Activated CD8-positive, alpha-beta memory T cell treated with anti-CD3 and anti-CD28 coated beads for 48 hours (primary cell): ENCODE data around the gene TBC1D14.

Experiments
- DNase-seq, 3 experiments: peaks; one replicate each; pipeline ENCODE4 v3.0.0-alpha.2; 2020; ENCODE audit warnings: low read depth in 2 of 3, low spot score in 2 of 3

Gene TBC1D14

GRCh38 chr4:6909113-6909969 is at the start of gene TBC1D14:
TBC1D14 (plus strand) TSS chr4:6909826; CDS start chr4:6923390, 13,564 bp downstream.
- peak; percentile 71 to 88 (median 75) for DNase-seq

- no peak for DNase-seq
Observed at GRCh38 chr4:6868386-6868785, 41.2 kb upstream of the TBC1D14 start.

- DNase-seq, result no peak
Observed at GRCh38 chr4:6869944-6870343, 39.7 kb upstream of the TBC1D14 start.

- DNase-seq, result no peak
Observed at GRCh38 chr4:6873291-6873690, 36.3 kb upstream of the TBC1D14 start.

GRCh38 chr4:6873792-6874461 is 35.7 kb upstream of the TBC1D14 start:
- peak; percentile 29 to 60 (median 58) for DNase-seq

- DNase-seq, result no peak
Observed at GRCh38 chr4:6874981-6875380, 34.6 kb upstream of the TBC1D14 start.

- DNase-seq, result no peak
Observed at GRCh38 chr4:6875431-6875831, 34.2 kb upstream of the TBC1D14 start.

- DNase-seq, result no peak
Observed at GRCh38 chr4:6876440-6876839, 33.2 kb upstream of the TBC1D14 start.

GRCh38 chr4:6877067-6877466 is 32.6 kb upstream of the TBC1D14 start:
- no peak for DNase-seq

- no peak for DNase-seq
Observed at GRCh38 chr4:6878451-6879059, 31.1 kb upstream of the TBC1D14 start.

GRCh38 chr4:6880691-6881090 is 28.9 kb upstream of the TBC1D14 start:
- no peak for DNase-seq

- no peak for DNase-seq
Observed at GRCh38 chr4:6881908-6882307, 27.7 kb upstream of the TBC1D14 start.

- no peak for DNase-seq
Observed at GRCh38 chr4:6884341-6884870, 25.2 kb upstream of the TBC1D14 start.

- no peak for DNase-seq
Observed at GRCh38 chr4:6885953-6886557, 23.6 kb upstream of the TBC1D14 start.

GRCh38 chr4:6886886-6887285 is 22.7 kb upstream of the TBC1D14 start:
- DNase-seq, result no peak

- DNase-seq, result no peak
Observed at GRCh38 chr4:6887591-6888371, 21.8 kb upstream of the TBC1D14 start.

GRCh38 chr4:6888506-6889071 is 21.0 kb upstream of the TBC1D14 start:
- no peak for DNase-seq

GRCh38 chr4:6889101-6889735 is 20.4 kb upstream of the TBC1D14 start:
- DNase-seq, result no peak

- DNase-seq, result no peak
Observed at GRCh38 chr4:6889736-6890324, 19.8 kb upstream of the TBC1D14 start.
